NCI-H146 treated with DMSO at 0.1 percent for 48 hours (cell line): ENCODE data around the gene SLC4A8.

Experiments
- DNase-seq: peaks from one replicate; lab custom pipeline; 2025; ENCODE audit not compliant: unreplicated experiment; lab: John Stamatoyannopoulos, UW

SLC4A8 gene

DNA sequence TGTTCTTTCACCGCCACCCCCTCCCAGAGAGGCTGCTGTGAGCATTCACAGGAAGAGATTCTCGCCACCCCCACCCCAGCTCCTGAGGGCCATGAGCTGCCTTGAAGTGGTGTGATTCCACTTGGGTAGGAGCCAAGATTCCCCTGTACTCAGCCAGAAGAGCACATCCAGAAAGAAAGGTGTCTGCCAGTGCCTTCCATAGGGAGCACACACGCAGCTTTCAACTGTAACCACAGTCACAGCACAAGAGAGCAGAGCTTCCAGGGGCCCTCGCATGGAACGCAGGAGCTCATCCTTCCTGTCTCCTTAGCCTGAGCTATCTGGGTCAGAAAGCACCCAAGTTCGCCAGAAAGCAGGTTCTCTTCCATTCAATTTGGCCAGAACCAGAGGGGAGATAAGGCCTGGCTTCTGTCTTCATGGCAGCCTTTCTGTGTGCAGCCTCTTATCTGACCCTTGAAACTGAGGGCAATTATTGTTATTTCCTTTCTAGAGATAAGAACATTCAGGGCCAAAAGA lies 99.8 kb downstream of the SLC4A8 start:
- DNase-seq, result peak; percentile 17

DNA sequence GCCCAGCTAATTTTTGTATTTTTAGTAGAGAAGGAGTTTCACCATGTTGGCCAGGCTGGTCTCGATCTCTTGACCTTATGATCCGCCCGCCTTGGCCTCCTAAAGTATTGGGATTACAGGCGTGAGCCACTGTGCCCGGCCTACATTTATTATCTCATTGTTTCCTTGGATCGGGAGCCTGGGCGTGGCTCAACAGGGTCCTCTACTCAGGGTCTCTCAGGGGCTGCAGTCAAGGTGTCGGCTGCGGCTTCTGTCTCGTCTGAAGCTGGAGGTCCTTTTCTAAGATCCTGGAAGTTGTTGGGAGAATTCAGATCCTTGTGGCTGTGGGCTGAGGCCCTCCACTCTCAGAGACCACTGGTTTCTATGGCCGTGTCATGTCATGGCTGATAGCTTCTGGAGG lies 100.9 kb downstream of the SLC4A8 start:
- DNase-seq, result no peak

DNA sequence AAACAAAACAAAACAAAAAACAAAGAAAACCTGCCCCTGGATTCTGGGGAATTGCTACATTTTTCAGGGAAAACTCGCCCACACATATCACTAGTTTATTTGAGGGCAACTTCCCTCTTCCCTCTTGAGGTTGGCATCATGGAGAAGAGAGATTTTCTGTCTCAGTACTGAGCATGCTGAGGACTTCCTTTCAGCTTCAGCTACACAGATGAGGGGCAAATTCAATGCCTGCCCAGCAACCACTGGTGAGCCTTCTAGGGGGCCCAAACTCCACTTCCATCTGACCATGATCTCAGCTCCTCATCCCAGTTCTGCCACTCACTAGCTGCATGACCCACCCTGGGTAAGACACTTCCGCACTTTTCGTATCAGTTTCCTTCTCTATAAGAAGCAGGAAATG lies 103.3 kb downstream of the SLC4A8 start:
- DNase-seq, result no peak

DNA sequence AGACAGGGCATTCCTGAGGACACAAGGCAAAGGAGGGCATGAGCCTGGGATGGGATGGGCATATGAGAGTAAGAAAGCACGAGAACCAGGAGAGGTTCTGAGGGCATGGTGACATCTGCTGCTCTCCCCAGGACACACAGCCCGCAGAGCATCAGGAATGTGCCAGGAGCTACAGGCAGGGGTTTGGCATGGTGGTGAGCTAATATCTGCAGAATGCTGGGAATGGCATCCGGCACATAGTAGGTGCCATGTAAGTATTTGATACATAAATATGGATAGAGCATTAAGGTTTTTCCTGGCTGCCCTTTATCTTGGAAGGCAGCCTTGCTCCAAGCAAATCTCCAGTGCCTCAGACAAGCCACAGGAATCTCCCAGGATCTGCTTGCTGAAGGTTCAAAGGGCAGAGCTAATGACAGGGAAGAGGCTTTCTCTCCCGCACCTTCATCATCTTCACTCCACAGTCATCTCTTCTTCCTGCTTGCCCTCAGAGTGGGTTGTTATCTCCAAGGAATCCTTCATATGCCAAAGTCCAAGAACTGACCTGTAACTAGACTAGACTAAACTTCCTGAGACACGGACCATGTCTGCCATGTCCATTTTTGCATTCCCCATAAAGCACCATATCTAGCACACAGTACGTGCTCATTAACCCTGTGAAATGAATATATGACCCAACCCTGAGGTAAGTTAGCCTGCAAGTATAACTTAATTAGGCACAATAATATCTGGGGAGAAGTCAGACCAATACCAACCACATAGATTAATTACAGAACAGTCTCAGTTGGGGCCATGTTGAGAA lies 104.4 kb downstream of the SLC4A8 start:
- no peak for DNase-seq

DNA sequence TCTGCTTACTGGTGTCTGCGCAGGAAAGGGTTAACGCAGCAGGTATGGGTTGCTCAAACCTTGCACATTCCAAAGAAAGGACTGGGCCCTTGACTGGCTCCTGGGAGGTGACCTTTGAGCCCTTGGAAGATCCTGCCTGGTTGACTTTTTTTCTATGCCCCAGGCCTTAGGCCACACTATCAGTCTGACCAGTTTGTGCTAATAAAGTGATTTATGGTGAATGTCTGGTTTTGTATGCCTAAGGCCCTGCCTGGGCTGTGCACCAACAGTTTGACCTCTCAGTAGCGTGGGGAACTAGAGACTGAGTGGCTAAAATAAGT lies 105.0 kb downstream of the SLC4A8 start:
- DNase-seq, result no peak

DNA sequence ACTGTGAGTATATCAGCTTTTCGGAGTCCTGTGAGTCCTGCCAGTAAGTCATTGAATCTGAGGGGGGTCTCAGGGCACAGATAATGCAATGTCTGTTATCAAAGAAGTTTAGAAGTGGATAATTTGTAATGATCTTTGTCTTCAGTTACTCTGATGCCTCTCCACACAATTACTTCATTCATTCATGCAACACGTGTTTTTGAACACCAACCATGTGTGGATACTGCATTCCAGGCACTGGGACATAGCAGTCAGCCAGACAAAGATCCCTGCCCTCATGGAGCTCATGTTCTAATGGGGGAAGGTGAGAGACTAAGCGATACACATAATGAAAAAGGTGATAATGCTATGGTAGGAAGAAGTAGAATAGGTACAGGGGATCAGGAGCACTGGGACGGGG lies 105.6 kb downstream of the SLC4A8 start:
- no peak for DNase-seq

DNA sequence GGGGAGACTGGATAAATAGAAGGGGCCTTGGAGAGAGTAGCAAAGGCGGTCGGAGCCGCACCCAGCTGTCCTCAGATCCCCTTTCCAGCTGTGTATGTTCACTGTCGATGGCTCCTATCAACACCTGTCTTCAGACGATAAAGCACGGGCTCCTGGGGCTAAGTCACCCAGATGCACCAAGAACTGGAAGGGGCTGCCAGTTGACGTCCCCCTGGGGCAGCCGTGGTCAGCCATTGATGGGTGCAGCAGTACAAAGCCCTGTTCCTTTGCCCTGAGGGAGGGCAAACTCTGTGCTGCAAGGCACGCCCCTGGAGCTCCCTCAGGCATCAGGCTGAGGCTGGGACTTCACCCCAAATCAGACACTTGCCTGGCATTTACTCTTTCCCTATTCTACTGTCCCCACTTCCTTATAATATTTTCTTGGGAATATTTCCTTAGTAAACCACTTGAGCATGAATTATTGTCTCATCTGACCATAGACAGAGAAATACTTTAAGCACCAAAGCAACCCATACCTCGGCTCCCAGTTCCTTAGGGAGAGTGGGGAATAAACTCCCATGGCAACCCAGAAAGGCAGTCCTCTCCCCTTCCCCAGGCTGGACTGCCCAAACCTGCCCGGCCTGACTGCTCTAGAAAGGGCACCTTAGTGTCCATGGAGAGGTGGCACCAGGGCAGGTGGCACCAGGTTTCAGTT lies 106.8 kb downstream of the SLC4A8 start:
- DNase-seq, result no peak

DNA sequence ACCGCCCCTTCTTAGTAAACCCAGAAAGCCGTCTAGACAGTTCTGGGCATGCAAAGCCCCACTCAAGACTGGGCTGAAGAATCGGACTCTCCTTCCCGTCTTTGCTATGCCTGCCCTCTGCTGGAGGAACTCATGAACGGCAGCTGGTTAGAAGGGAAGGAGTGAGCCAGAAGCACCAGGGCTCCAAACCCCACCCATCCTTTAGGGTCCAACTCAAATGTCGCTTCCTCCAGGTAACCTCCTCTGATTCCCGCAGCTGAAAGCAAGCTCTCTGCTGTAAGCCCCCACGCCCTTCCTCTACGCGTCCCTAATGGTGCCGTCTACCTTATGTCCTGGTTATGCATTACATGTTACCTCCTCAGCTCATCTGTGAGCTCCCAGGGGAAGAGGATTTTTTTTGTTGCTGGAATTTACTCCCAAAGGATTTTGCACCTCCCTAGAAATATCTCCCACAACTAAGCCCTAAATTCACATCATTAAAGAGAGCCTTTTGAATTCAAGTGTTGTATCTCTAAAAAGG lies 107.4 kb downstream of the SLC4A8 start:
- DNase-seq, result peak; percentile 82

DNA sequence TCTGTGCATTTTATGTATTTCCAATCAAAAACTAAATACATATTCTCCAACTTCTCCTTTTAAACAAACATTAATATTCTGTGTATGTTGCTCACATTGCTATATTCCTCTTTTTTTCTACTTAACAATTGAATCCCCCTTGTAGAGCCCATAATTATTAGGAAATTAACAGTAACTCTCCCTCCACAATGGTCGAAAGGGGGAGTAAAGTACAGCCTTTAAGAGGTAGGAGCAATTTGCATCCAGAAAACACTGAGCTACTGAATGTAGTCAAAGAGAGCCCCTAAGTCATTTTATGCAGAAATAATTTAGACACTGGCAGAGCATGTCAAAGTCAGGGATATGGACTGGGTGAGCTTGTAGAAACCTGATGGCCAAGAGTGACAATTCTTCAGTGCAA lies 109.2 kb downstream of the SLC4A8 start:
- DNase-seq, result peak; percentile 56

DNA sequence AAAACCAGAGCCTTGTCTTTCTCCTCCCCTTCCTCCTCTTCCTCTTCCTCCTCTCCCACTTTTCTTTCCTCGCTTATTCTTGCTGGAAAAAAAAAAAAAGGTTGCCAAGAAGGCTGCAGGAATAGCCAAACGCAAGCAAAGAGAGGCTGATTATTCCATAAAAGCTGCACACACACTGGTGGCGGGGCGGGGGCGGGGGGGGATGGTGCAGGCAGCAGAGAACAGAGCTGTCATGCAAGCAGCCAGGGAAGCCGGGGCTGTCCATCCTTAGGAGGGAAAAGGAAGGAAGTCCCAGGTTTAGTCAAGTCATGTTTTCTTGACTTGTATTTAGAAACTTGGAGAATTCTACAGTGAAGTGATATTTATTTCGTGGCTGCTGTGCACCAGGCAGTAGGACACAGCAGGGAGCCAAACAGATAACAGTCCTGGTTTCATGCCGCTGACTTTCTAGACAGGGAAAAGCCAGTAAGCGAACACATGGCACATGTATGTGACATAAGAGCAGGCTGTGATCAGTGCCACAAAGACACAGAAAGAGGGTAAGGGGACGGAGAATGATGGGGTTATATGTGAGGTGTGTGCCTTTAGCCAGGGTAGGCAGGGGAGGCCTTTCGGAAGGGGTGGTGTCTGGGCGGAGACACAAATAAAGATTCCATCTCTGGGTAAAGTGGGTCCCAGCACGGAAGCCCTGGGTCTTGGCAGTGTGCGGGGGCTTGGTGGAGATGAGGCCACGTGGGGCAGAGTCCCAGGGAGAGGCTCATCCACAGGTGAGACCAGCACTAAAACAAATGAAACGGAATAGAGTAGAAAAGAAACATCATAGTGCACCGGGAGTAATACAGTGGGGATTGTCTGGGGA lies 109.8 kb downstream of the SLC4A8 start:
- DNase-seq, result peak; percentile 21

DNA sequence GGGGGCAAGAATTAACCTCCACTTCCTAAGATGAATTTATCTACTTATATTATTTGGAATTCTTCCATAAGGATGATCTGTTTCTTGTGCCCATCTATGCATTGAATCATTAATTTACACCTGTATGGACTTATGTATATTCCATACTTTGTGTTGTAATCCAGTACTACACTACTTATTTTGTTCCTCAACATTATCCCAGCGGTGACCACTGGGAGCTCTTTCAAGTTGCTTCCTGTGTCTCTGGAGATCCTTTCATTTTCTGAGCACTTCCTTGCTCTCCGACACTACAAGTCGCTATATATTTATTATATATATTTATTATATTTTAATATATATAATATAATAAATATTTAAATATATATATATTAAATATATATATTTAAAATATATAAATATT lies 111.5 kb downstream of the SLC4A8 start:
- DNase-seq, result no peak

DNA sequence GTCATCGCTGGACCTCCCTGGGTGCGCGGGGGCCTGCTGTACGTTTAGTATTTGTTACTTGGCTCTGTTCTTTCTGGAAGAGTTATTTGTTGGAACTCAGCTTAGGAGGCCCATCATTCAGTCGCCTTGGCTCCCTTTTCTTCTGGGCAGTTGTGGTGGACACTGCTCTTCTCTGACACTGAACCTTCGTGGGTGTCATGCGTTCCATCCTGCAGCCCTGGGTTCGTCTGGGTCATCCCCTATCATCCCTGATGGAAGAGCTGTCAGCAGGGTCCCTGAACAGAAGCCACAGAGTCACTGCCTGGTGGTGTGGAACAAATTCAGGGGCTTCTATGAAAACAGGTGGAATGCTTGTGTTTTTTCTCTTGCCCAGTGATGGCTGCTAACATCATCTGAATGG lies 113.5 kb downstream of the SLC4A8 start:
- DNase-seq, result no peak

DNA sequence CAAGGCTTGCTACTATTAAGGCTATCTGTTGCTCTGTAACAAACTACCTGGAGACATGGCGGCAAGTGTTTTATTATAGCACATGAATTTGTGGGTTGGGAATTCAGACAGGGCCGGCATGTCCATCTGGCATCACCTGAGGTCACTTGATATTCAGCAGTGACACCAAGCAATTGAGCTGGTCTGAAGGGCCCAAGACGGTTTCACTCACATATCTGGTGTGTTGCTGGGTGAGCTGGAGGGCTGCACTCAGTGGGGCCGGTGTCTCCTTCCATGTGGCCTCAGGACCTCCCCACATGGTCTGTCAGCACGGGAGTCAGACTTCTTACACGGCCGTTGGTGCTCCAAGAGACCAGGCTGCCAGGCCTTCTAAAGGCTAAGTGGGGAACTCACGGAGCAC lies 114.0 kb downstream of the SLC4A8 start:
- no peak for DNase-seq

DNA sequence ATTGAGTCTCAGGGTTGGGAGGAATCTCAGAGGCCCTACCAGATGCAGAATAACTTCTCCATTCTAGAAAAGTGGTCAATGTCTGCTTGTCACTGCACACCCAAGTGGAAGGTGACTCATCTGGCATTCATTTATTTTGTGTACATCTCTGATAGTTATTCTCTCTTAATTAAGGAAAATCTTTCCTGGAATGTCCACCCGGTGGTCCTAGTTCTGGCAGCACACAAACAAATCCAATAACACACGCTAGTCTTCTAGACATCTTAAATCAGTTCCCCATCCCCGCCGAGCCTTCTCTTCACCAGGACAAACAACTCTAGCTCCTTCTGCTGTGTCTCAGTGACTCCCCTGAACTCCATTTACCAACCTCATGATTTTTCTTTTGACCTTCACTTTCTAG lies 116.4 kb downstream of the SLC4A8 start:
- DNase-seq, result no peak

DNA sequence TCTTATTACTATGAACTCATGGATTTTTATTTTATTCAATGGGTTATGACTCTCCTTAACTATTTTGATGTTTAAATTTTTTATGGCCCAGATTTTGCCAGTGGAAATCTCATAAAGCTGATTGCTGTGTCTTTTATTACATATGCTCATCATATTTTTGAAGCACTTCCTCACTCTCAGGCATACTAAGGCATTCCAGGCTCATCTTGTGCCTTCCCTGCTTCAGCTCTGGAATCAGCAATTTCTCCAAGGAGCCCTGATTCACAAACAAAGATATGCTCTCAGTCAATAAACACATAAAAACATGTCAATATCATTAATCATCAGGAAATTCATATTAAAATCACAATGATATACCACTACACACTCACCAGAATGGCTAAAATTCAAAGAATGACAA lies 121.5 kb downstream of the SLC4A8 start:
- DNase-seq, result no peak

DNA sequence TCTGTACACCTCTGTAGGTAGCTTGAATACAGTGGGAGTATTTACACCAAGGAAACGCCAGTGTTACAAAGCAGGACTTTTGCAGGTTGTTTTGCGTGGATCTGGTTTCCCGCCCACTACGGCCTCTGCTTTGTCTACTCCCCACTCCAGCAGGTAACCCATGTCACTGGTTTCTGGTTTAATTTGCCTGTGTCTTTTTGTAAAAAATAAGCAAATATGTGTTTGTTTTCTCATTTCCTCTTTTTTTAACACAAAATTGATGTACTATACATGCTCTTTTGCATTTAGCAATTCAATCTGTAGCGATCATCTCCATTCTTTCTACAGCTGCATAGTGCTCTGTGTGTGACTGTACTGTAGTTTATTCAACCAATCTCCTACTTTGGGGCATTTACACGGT lies 123.0 kb downstream of the SLC4A8 start:
- DNase-seq, result no peak

DNA sequence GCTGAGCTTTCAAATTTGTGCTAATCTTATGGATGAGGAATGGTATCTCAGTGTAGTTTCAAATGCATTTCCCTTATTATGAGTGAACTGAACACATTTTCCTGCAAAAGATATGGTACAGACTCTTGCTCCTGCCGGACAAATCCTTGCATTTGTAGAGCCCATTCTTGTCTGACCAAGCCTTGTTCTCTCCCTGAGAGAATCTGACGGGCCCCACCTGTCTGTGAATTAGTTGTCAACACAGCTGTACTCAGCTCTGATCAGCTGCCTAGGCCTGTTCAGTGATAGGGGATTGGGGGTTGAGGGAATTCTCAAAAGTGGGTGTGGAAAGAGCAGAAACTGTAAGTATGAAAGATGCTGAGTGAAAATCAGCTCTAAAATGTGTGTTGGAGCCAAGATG lies 123.6 kb downstream of the SLC4A8 start:
- DNase-seq, result peak; percentile 78

DNA sequence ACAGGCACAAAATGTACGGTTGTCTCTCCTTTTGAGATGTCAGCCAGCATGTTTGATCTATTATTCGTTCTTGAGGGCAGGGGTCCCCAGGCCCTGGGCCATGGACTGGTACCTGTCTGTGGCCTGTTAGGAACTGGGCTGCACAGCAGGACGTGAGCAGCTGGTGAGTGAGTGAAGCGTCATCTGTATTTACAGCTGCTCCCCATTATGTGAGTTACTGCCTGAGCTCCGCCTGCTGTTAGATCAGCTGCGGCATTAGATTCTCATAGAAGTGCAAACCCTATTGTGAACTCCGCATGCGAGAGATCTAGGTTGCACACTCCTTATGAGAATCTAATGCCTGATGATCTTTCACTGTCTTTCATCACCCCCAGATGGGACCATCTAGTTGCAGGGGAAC lies 125.0 kb downstream of the SLC4A8 start:
- peak; percentile 95 for DNase-seq
